HepG2 (cell line): ENCODE results near the gene CAMTA1.

Experiments used
- BHLHE40 ChIP-seq: IDR thresholded peaks from 2 replicates; pipeline ENCODE4 v1.6.1; 2011; ENCODE audit warnings: low read length, improper control_type of control experiment
- CREM ChIP-seq, 2 experiments: sonication (generic) in 1 of 2; formaldehyde crosslinking in 1 of 2; IDR thresholded peaks; 2 replicates each; pipeline versions ENCODE4 v1.4.0 to v1.6.1; 2016 to 2020; ENCODE audit warnings: antibody characterized with exemption in 1 of 2, mild to moderate bottlenecking in 1 of 2, missing genetic modification reagents in 1 of 2
- ZNF768 ChIP-seq: sonication (generic); formaldehyde crosslinking; IDR thresholded peaks from 2 replicates; pipeline ENCODE4 v1.4.0; 2020; ENCODE audit warnings: missing genetic modification reagents
- TF ChIP-seq, protein P1 (sequence below): sonication (generic); formaldehyde crosslinking; IDR thresholded peaks from 2 replicates; pipeline ENCODE4 v1.4.0; 2020; ENCODE audit warnings: mild to moderate bottlenecking, missing genetic modification reagents

- TF ChIP-seq, protein P1, sequence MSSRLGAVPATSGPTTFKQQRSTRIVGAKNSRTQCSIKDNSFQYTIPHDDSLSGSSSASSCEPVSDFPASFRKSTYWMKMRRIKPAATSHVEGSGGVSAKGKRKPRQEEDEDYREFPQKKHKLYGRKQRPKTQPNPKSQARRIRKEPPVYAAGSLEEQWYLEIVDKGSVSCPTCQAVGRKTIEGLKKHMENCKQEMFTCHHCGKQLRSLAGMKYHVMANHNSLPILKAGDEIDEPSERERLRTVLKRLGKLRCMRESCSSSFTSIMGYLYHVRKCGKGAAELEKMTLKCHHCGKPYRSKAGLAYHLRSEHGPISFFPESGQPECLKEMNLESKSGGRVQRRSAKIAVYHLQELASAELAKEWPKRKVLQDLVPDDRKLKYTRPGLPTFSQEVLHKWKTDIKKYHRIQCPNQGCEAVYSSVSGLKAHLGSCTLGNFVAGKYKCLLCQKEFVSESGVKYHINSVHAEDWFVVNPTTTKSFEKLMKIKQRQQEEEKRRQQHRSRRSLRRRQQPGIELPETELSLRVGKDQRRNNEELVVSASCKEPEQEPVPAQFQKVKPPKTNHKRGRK (CRISPR knock-in tag), result no peak
- TF ChIP-seq BHLHE40, result no peak
- no peak for TF ChIP-seq CREM (IDR thresholded peaks at IDR 0.05)
- no peak for TF ChIP-seq CREM (CRISPR knock-in tag; IDR thresholded peaks at IDR 0.05)
- no peak for TF ChIP-seq ZNF768 (CRISPR knock-in tag)
Observed at GRCh38 chr1:7648761-7649384, 863.6 kb downstream of the CAMTA1 start.
